Fibroblast of the aortic adventitia (primary cell): Measurements from ENCODE around the gene CCDC28A. TPM values are rescaled to one million over a fixed set of nuclear protein-coding genes. Genes with fewer than 3 reads are reported as not detected.
A peak's percentile ranks its signal among the peaks of the same experiment; 100 is the strongest.
"Not testable (repeated sequence)": the region's sequence is repeated elsewhere in the genome, so short reads cannot be mapped to it uniquely, and the experiment has no call there.

ENCODE experiments used
- DNase-seq: peaks from one replicate; pipeline ENCODE4 v3.0.0-alpha.2; 2010; ENCODE audit warnings: low read depth
- H3K4me3 ChIP-seq: 2 replicates; pipeline ENCODE4 v1.5.1; 2011; ENCODE audit warnings: low read depth, mild to moderate bottlenecking, control low read depth, low read length, moderate library complexity
- CTCF ChIP-seq: IDR thresholded peaks from 2 replicates; pipeline ENCODE4 v1.5.1; 2011; ENCODE audit warnings: mild to moderate bottlenecking, low read length, control low read depth, inconsistent platforms; ENCODE audit not compliant: insufficient read depth
- total RNA-seq: library from RNA; depleted of rRNA; stranded (reverse); fragments of >200 nt; gene quantifications from 2 replicates; pipeline ENCODE4 v1.2.3, GENCODE V29; 2012; ENCODE audit warnings: low replicate concordance

CCDC28A gene
- total RNA-seq: 8.9 and 11.7 TPM in 2 replicates

GRCh38 chr6:138773177-138774091 lies at the start of gene CCDC28A:
TSS of gene CCDC28A (plus strand) at chr6:138773769. CDS start at chr6:138776121, 2,352 bp downstream.
- no peak for TF ChIP-seq CTCF
- peak; percentile 96 for DNase-seq
- H3K4me3 ChIP-seq: peak within 1 kb of the TSS; percentile 96

GRCh38 chr6:138724015-138724414 lies 49.6 kb upstream of the CCDC28A start:
- H3K4me3 ChIP-seq: no peak overlapping the region
- DNase-seq: peak; percentile 12

GRCh38 chr6:138726066-138726756 lies 47.4 kb upstream of the CCDC28A start:
- no peak overlapping the region for H3K4me3 ChIP-seq
- DNase-seq: no peak
- TF ChIP-seq CTCF: no peak

More at GRCh38 chr6:138724015-138724414, 49.6 kb upstream of the CCDC28A start:
- TF ChIP-seq CTCF: no peak

- no peak for DNase-seq
- TF ChIP-seq CTCF: no peak
- no peak overlapping the region for H3K4me3 ChIP-seq
Observed at GRCh38 chr6:138726757-138727097, 46.8 kb upstream of the CCDC28A start.

- no peak for DNase-seq
- no peak overlapping the region for H3K4me3 ChIP-seq
- no peak for TF ChIP-seq CTCF
Observed at GRCh38 chr6:138727182-138727581, 46.4 kb upstream of the CCDC28A start.

GRCh38 chr6:138728662-138729061 lies 44.9 kb upstream of the CCDC28A start:
- TF ChIP-seq CTCF: no peak
- DNase-seq: no peak
- H3K4me3 ChIP-seq: no peak overlapping the region

- H3K4me3 ChIP-seq, DNase-seq: not testable (repeated sequence)
Observed at GRCh38 chr6:138730037-138730436, 43.5 kb upstream of the CCDC28A start.
